Stimulated activated naive CD8-positive, alpha-beta T cell treated with anti-CD3 and anti-CD28 coated beads, Interleukin-15, amount 100 ng/mL, for 72 hours (primary cell): Measurements from ENCODE around the gene GANC.
A peak's percentile ranks its signal among the peaks of the same experiment; 100 is the strongest.

Experiments
- ATAC-seq: fragments of 150-1000 bp; cut with Tn5 transposase; 2 replicates; pipeline ENCODE4 v1.10.0; 2021; ENCODE audit warnings: mild to moderate bottlenecking, moderate library complexity
- DNase-seq, 2 donors: peaks; one replicate each; pipeline ENCODE4 v3.0.0; 2021 to 2022
- H3K27ac Mint-ChIP-seq, 2 donors: one replicate each; pipeline ENCODE4 v1.8.0; 2022; ENCODE audit warnings: mild to moderate bottlenecking in 2 of 2, mixed read lengths in 2 of 2, moderate library complexity in 2 of 2
- H3K27me3 Mint-ChIP-seq: one replicate; pipeline ENCODE4 v1.8.0; 2022; ENCODE audit warnings: mixed read lengths
- H3K4me1 Mint-ChIP-seq: one replicate; pipeline ENCODE4 v1.8.0; 2022; ENCODE audit warnings: mild to moderate bottlenecking, mixed read lengths
- H3K4me3 Mint-ChIP-seq, 2 donors: one replicate each; pipeline ENCODE4 v1.8.0; 2022; ENCODE audit warnings: mild to moderate bottlenecking in 2 of 2, mixed read lengths in 2 of 2, moderate library complexity in 1 of 2
- H3K9me3 Mint-ChIP-seq, 2 donors: one replicate each; pipeline ENCODE4 v1.8.0; 2022; ENCODE audit warnings: mixed read lengths in 2 of 2

The GANC gene

GRCh38 chr15:42374810-42375209, 101.8 kb downstream of the GANC start:
- no peak overlapping the region for H3K4me3 Mint-ChIP-seq
- H3K27me3 Mint-ChIP-seq = no peaks in the 10 kb centered on the region
- no peaks in the 10 kb centered on the region for H3K4me1 Mint-ChIP-seq
- H3K27ac Mint-ChIP-seq = peak overlapping the region in 1 of 2 donors; percentile 63
- peaks cover 5 to 19% of the 10 kb centered on the region in 2 donors for H3K9me3 Mint-ChIP-seq
- ATAC-seq (no peak), DNase-seq (no peak)

GRCh38 chr15:42375252-42375651, 102.3 kb downstream of the GANC start:
- DNase-seq (no peak), ATAC-seq (no peak)
- H3K4me3 Mint-ChIP-seq = no peak overlapping the region
- H3K27ac Mint-ChIP-seq = no peak overlapping the region
- no peaks in the 10 kb centered on the region for H3K4me1 Mint-ChIP-seq
- H3K9me3 Mint-ChIP-seq = peaks cover 5 to 19% of the 10 kb centered on the region in 2 donors
- no peaks in the 10 kb centered on the region for H3K27me3 Mint-ChIP-seq

GRCh38 chr15:42375941-42376340, 102.9 kb downstream of the GANC start:
- Mint-ChIP-seq H3K4me3 (no peak overlapping the region), H3K4me1 (no peaks in the 10 kb centered on the region), H3K27me3 (no peaks in the 10 kb centered on the region), H3K27ac (no peak overlapping the region), H3K9me3 (peaks cover 5 to 19% of the 10 kb centered on the region in 2 donors)
- ATAC-seq (no peak), DNase-seq (no peak)

DNA sequence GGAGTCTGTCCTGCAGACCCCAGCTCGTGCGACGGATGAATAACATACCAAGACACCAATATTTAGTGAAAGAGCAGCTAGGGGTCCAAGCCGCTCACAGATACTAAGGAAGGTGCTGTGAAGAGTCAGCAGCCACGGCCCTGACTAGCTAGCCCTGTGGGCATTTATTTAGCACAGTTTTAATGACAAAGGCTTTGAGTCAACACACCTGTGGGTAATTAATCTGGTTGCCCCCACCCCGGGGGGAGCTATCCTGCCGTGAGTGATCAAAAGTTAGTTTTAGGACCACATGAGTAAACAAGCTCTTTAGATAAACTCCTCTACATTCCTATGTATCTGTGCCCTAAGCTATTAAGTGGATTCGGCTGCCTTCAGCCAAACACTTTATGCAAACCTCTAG, 105.0 kb downstream of the GANC start:
- Mint-ChIP-seq H3K27ac (no peak overlapping the region), H3K27me3 (no peaks in the 10 kb centered on the region), H3K9me3 (peaks cover 5 to 19% of the 10 kb centered on the region in 2 donors), H3K4me3 (no peak overlapping the region), H3K4me1 (no peaks in the 10 kb centered on the region)
- DNase-seq = no peak
- no peak for ATAC-seq

DNA sequence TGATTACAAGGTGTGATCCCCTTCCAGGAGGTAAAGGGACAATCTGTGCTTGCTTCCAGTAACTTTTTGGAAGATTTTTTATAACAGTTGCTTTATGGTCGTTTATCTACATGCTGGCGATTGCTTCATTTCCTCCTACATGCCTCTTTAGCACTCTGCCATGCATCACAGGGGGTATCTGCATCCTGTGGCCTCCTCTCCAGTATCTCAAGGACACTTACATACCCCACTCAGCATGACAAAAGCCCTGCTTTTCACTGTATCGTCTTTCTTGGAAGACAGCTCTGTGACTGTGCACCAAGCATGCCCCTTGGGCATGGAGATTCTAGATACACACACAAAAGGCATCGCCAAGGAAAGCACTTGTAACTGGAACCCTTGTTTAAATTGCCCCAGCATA, 111.6 kb downstream of the GANC start:
- no peaks in the 10 kb centered on the region for H3K9me3 Mint-ChIP-seq
- no peaks in the 10 kb centered on the region for H3K27me3 Mint-ChIP-seq
- no peaks in the 10 kb centered on the region for H3K4me1 Mint-ChIP-seq
- peak overlapping the region in 1 of 2 donors; percentile 47 for H3K27ac Mint-ChIP-seq
- ATAC-seq = no peak
- no peak overlapping the region for H3K4me3 Mint-ChIP-seq
- DNase-seq = no peak

GRCh38 chr15:42385206-42385979, 112.4 kb downstream of the GANC start:
- no peak overlapping the region for H3K4me3 Mint-ChIP-seq
- peak; percentile 42 for ATAC-seq
- H3K9me3 Mint-ChIP-seq = no peaks in the 10 kb centered on the region
- H3K27ac Mint-ChIP-seq = no peak overlapping the region
- no peaks in the 10 kb centered on the region for H3K4me1 Mint-ChIP-seq
- DNase-seq = peak in 1 of 2 donors; percentile 17
- H3K27me3 Mint-ChIP-seq = no peaks in the 10 kb centered on the region

GRCh38 chr15:42385980-42386700, 113.1 kb downstream of the GANC start:
- Mint-ChIP-seq H3K9me3 (no peaks in the 10 kb centered on the region), H3K4me3 (no peak overlapping the region), H3K27ac (no peak overlapping the region), H3K27me3 (no peaks in the 10 kb centered on the region), H3K4me1 (no peaks in the 10 kb centered on the region)
- ATAC-seq = no peak
- no peak for DNase-seq

GRCh38 chr15:42387603-42388002, 114.6 kb downstream of the GANC start:
- Mint-ChIP-seq H3K27me3 (no peaks in the 10 kb centered on the region), H3K4me3 (no peak overlapping the region), H3K27ac (no peak overlapping the region), H3K9me3 (no peaks in the 10 kb centered on the region), H3K4me1 (no peaks in the 10 kb centered on the region)
- no peak for DNase-seq
- ATAC-seq = no peak

GRCh38 chr15:42392309-42393024, 119.5 kb downstream of the GANC start:
- Mint-ChIP-seq H3K9me3 (no peaks in the 10 kb centered on the region), H3K27ac (no peak overlapping the region), H3K4me1 (no peaks in the 10 kb centered on the region), H3K27me3 (no peaks in the 10 kb centered on the region), H3K4me3 (no peak overlapping the region)
- ATAC-seq (no peak), DNase-seq (no peak)

DNA sequence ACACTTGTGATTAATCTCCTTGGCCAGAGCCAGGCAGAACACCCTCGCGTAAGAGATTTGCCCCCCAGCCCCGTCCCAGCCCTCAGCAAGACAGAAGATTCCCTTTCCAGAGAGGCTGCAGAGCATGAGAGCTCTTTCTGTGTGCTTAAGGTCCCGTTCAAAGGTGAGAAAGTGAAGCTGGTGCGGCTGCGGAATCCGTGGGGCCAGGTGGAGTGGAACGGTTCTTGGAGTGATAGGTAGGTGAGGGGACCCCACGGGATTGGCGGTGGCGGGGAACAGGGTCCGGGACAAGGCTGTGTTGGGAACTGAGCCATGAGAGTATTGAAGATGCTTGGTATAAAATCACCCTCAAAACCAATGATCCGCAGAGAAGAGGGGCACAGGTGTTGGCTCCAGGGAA, 121.1 kb downstream of the GANC start:
- Mint-ChIP-seq H3K9me3 (no peaks in the 10 kb centered on the region), H3K27ac (no peak overlapping the region), H3K4me1 (no peaks in the 10 kb centered on the region), H3K27me3 (no peaks in the 10 kb centered on the region), H3K4me3 (no peak overlapping the region)
- ATAC-seq (no peak), DNase-seq (no peak)

GRCh38 chr15:42395838-42396237, 122.8 kb downstream of the GANC start:
- Mint-ChIP-seq H3K27me3 (no peaks in the 10 kb centered on the region), H3K27ac (no peak overlapping the region), H3K9me3 (no peaks in the 10 kb centered on the region), H3K4me3 (no peak overlapping the region), H3K4me1 (no peaks in the 10 kb centered on the region)
- no peak for DNase-seq
- no peak for ATAC-seq

GRCh38 chr15:42401544-42402454, 128.8 kb downstream of the GANC start:
- H3K4me3 Mint-ChIP-seq = peak overlapping the region; percentile 30 to 58
- H3K27ac Mint-ChIP-seq = peak overlapping the region in 1 of 2 donors; percentile 83
- DNase-seq (no peak), ATAC-seq (peak; percentile 23)
- no peaks in the 10 kb centered on the region for H3K27me3 Mint-ChIP-seq
- H3K9me3 Mint-ChIP-seq = no peaks in the 10 kb centered on the region
- H3K4me1 Mint-ChIP-seq = peaks cover 6% of the 10 kb centered on the region

DNA sequence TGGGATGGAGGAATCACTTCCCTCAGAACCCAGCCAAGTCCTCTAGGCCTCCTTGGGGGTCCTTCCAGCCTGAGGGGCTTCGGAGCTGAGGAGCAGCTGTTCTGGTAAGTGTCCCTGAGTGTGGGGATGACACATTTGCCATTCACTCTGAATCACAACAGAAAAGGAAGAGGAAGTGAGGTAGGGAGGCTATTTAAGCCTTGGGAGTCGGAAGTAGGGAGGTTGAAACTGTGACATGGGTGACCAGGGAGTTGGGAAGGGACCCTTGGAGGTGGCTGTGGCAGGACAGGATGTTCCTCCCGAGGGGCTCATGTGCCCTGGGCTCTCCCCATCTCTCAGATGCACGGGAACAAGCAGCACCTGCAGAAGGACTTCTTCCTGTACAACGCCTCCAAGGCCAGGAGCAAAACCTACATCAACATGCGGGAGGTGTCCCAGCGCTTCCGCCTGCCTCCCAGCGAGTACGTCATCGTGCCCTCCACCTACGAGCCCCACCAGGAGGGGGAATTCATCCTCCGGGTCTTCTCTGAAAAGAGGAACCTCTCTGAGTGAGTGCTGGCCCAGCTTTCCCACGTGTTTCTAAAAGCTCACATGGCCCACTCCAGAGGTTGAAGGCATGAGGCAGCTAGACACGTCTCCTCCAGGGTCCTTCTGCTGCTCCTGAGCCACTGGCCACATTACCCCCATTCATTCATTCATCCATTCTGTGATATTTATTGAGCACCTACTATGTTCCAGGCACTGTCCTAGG, 129.6 kb downstream of the GANC start:
- no peak for ATAC-seq
- peak overlapping the region in 1 of 2 donors; percentile 27 for H3K27ac Mint-ChIP-seq
- no peak overlapping the region for H3K4me3 Mint-ChIP-seq
- H3K4me1 Mint-ChIP-seq = peaks cover 6% of the 10 kb centered on the region
- H3K9me3 Mint-ChIP-seq = no peaks in the 10 kb centered on the region
- H3K27me3 Mint-ChIP-seq = no peaks in the 10 kb centered on the region
- DNase-seq = no peak

DNA sequence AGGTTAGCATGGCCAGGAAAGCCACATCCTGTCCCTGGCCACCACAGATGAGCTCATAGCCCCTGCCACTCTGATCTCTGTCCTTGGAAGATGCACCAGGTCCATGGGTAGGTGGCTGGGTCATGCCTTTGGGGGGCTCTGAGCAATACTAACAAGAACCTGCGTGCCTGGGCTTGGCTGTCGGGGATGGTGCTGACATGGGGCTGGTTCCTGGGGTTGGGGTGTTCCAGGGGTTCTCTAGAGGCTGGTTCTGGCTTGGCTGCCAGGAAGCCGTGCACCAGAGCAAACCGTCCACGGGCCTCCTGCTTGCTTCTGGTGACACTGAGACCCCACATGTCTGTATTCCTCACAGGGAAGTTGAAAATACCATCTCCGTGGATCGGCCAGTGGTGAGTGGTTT, 130.4 kb downstream of the GANC start:
- ATAC-seq (no peak), DNase-seq (no peak)
- Mint-ChIP-seq H3K4me3 (no peak overlapping the region), H3K9me3 (no peaks in the 10 kb centered on the region), H3K4me1 (peaks cover 6% of the 10 kb centered on the region), H3K27me3 (no peaks in the 10 kb centered on the region), H3K27ac (no peak overlapping the region)
